ENCODE data around the gene BCL2.

DNA sequence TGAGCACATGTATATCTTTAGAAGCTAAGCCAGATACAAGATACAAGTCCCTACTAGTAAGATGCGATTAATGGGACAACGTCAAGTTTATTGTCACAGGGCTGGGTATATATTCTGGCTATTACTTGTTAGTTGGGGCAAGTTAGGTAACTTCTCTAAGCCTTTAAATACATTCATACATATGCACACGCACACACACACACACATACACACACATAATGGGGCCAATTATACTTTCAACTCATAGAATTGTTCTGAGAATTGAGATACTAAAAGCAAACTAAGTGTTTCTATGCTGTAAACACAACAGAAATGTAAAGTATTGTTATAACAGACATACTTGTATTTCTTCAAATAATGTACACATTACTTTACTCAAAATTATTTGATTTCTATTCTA, 116.1 kb downstream of the BCL2 start:
- TF ChIP-seq GATA2 (IDR thresholded peaks at IDR 0.05; ENCODE audit: low read depth, low read length) (no peak), GATA3 (IDR thresholded peaks at IDR 0.05; ENCODE audit: low read depth, low read length) (no peak)
